Measurements from ENCODE around the gene RPL37A. TPM values are rescaled to one million over a fixed set of nuclear protein-coding genes. Genes with fewer than 3 reads are reported as not detected.

The RPL37A gene
- total and polyA plus RNA-seq, 2 of the 4 experiments (the other 2 are of a cell fraction), result 341 to 1,572 TPM

- intact Hi-C loops (cut with micrococcal nuclease) (no loop called here), in situ Hi-C loops (cut with MboI; ENCODE audit: low sequenced_read_pairs) (no loop called here), dilution Hi-C loops (cut with HindIII; ENCODE audit: low sequenced_read_pairs, unreplicated experiment) (no loop called here)
- Histone ChIP-seq H2BK15ac (ENCODE audit: low read depth, low read length) (no peak overlapping the region), H3K4me1 (ENCODE audit: control insufficient read depth, insufficient read depth, low read length) (no peaks in the 10 kb centered on the region; the same call in 1 of the 2 replicates), H3K9ac (ENCODE audit: low read depth, low read length) (no peak overlapping the region), H3K36me3 (ENCODE audit: control insufficient read depth, insufficient read depth, low read length) (peaks cover 16% of the 10 kb centered on the region), H2AFZ (replicated peaks; ENCODE audit: low read length, poor library complexity) (no peak overlapping the region), H3K4me2 (ENCODE audit: low read depth, low read length) (no peak overlapping the region), H3K79me1 (ENCODE audit: low read depth in 1 of 2, low read length in 2 of 2) (no peaks in the 10 kb centered on the region; a peak in 1 of 4 replicates), H3K18ac (ENCODE audit: low read depth, low read length) (no peak overlapping the region), H3K9me3 (ENCODE audit: control insufficient read depth, insufficient read depth, low read length) (no peaks in the 10 kb centered on the region), H3K23ac (ENCODE audit: low read depth, low read length) (no peak overlapping the region), H3K4ac (ENCODE audit: low read depth, low read length) (no peak overlapping the region), H3K27ac (ENCODE audit: insufficient read depth, low read length) (no peak overlapping the region), H4K20me1 (ENCODE audit: insufficient read depth, low read length) (no peaks in the 10 kb centered on the region), H4K5ac (ENCODE audit: low read depth, low read length) (no peak overlapping the region), H4K8ac (ENCODE audit: low read depth in 2 of 2, low read length in 2 of 2) (no peak overlapping the region), H3K27me3 (ENCODE audit: control insufficient read depth, insufficient read depth, low read length) (no peaks in the 10 kb centered on the region), H4K91ac (ENCODE audit: insufficient read depth, low read depth, low read length) (no peak overlapping the region), H2BK5ac (ENCODE audit: low read depth, low read length, poor library complexity, severe bottlenecking) (no peak overlapping the region), H2BK20ac (ENCODE audit: low read depth, low read length) (no peak overlapping the region), H2AK5ac (ENCODE audit: low read depth, low read length) (no peak overlapping the region), H2BK120ac (ENCODE audit: low read depth, low read length) (no peak overlapping the region), H3K9me1 (ENCODE audit: insufficient read depth, low read length) (peaks cover 8% of the 10 kb centered on the region), H3K4me3 (ENCODE audit: insufficient read depth, low read depth, low read length) (no peak overlapping the region), H3K56ac (ENCODE audit: extremely low read depth, insufficient read depth, low read length) (no peak overlapping the region), H3K14ac (replicated peaks; ENCODE audit: low read depth, low read length) (no peak overlapping the region), H2AK9ac (replicated peaks; ENCODE audit: low read depth, low read length, poor library complexity) (no peak overlapping the region)
- BruUV-seq (replicated peaks), result no TSS peak
- DNase-seq (no peak), ATAC-seq (ENCODE audit: low read depth) (no peak)
- 100% methylated on average over 1 of the region's 3 CpGs; no CpG with 5 or more reads in 1 of the 2 experiments for WGBS, 2 experiments (ENCODE audit: extremely low coverage in 2 of 2, insufficient read length in 1 of 2)
- ChIA-PET CTCF (no interaction called here), POLR2A (ENCODE audit: unreplicated experiment) (no interaction called here)
- TF ChIP-seq CTCF (conservative IDR thresholded peaks at IDR 0.05; ENCODE audit: low read depth, low read length), result no peak
- no peak for TF ChIP-seq NFE2L2 (IDR thresholded peaks at IDR 0.05; ENCODE audit: low read depth, low read length)
- TF ChIP-seq MAFK (IDR thresholded peaks at IDR 0.05; ENCODE audit: low read depth, low read length), result no peak
- TF ChIP-seq USF2 (IDR thresholded peaks at IDR 0.05; ENCODE audit: low read depth, low read length), result no peak
- TF ChIP-seq RAD21 (IDR thresholded peaks at IDR 0.05; ENCODE audit: low read length), result no peak
- TF ChIP-seq FOS (IDR thresholded peaks at IDR 0.05; ENCODE audit: low read depth, low read length), result no peak
- TF ChIP-seq RCOR1 (IDR thresholded peaks at IDR 0.05; ENCODE audit: insufficient replicate concordance, low read length), result no peak
- no peak for TF ChIP-seq MAZ (IDR thresholded peaks at IDR 0.05; ENCODE audit: borderline replicate concordance, low read depth, low read length)
- TF ChIP-seq BHLHE40 (IDR thresholded peaks at IDR 0.05; ENCODE audit: low read depth, low read length), result no peak
- no peak for TF ChIP-seq CHD1 (IDR thresholded peaks at IDR 0.05; ENCODE audit: low read depth, low read length)
- no peak for TF ChIP-seq RFX5 (IDR thresholded peaks at IDR 0.05; ENCODE audit: low read depth, low read length)
Observed at GRCh38 chr2:216473187-216473586, 25.5 kb upstream of the RPL37A start.

Data from IMR-90 (cell line).